Endothelial cell of umbilical vein (primary cell): ENCODE data around the gene PET100. TPM values are rescaled to one million over a fixed set of nuclear protein-coding genes. Genes with fewer than 3 reads are reported as not detected.

ENCODE experiments used
- BruUV-seq: library from RNA; stranded (reverse); fragments of 400-500 nt; replicated peaks from 2 replicates; lab custom pipeline; 2021; lab: Mats Ljungman, UMichigan
- CTCF ChIA-PET: fragments of 300-600, 350-600 bp; sonication (Branson Sonifier 250); formaldehyde crosslinking; loops from one replicate; lab custom pipeline; 2021; ENCODE audit warnings: antibody characterized with exemption, inconsistent platforms; lab: Charles Lee
- POLR2A ChIA-PET: fragments of 300-600, 350-600 bp; sonication (Branson Sonifier 250); formaldehyde crosslinking; loops from one replicate; lab custom pipeline; 2021; ENCODE audit warnings: antibody characterized with exemption, inconsistent platforms; lab: Charles Lee
- DNase-seq: peaks from one replicate; pipeline ENCODE4 v3.0.0-alpha.2; 2011; ENCODE audit warnings: low read depth, low spot score
- FAIRE-seq: peaks from 2 replicates; lab custom pipeline; 2011; peaks lifted over from hg19 to GRCh38; lab: Jason Lieb, UNC
- H2AFZ ChIP-seq: 2 replicates; pipeline ENCODE4 v1.6.0; 2012; ENCODE audit warnings: low read depth, low read length, control low read depth, inconsistent platforms
- H3K27ac ChIP-seq: 2 replicates; pipeline ENCODE4 v1.5.1; 2011; ENCODE audit warnings: low read depth, mild to moderate bottlenecking, control low read depth, low read length, moderate library complexity; ENCODE audit not compliant: insufficient read depth
- H3K27me3 ChIP-seq, 2 experiments: 2 replicates each; pipeline versions ENCODE4 v1.6.0 to v1.6.1; 2011; ENCODE audit warnings: low read length in 2 of 2, mixed read lengths in 1 of 2; ENCODE audit not compliant: control insufficient read depth in 2 of 2, insufficient read depth in 2 of 2
- H3K36me3 ChIP-seq, 2 experiments: 2 replicates in 1 of 2; 3 replicates in 1 of 2; pipeline ENCODE4 v1.5.1; 2011; ENCODE audit warnings: low read length in 2 of 2, mild to moderate bottlenecking in 1 of 2, moderate library complexity in 1 of 2; ENCODE audit not compliant: control insufficient read depth in 2 of 2, insufficient read depth in 2 of 2; ENCODE audit errors: extremely low read depth in 1 of 2
- H3K4me1 ChIP-seq: 3 replicates; pipeline ENCODE4 v1.5.1; 2011; ENCODE audit warnings: mild to moderate bottlenecking, low read length; ENCODE audit not compliant: control insufficient read depth, insufficient read depth; ENCODE audit errors: extremely low read depth
- H3K4me2 ChIP-seq: 2 replicates; pipeline ENCODE4 v1.6.1; 2011; ENCODE audit warnings: low read length, control low read depth, mixed read lengths; ENCODE audit not compliant: insufficient read depth
- H3K4me3 ChIP-seq, 3 experiments: fragments of 200-600 bp in 1 of 3; sonication (generic), shearing (Covaris generic) in 1 of 3; replicated peaks in 1 of 3; 2 replicates each; pipeline ENCODE4 v1.5.1; 2011 to 2016; ENCODE audit warnings: control low read depth in 3 of 3, low read length in 3 of 3, mild to moderate bottlenecking in 2 of 3, inconsistent platforms in 1 of 3, low read depth in 1 of 3, moderate library complexity in 1 of 3; ENCODE audit not compliant: insufficient read depth in 1 of 3
- H3K79me2 ChIP-seq: 2 replicates; pipeline ENCODE4 v1.6.0; 2012; ENCODE audit warnings: low read length, inconsistent platforms; ENCODE audit not compliant: control insufficient read depth, insufficient read depth
- H3K9ac ChIP-seq: replicated peaks from 2 replicates; pipeline ENCODE3; 2011; ENCODE audit warnings: low read length, control low read depth; ENCODE audit not compliant: insufficient read depth; ENCODE audit errors: extremely low read depth
- H3K9me1 ChIP-seq: replicated peaks from 3 replicates; pipeline ENCODE4 v1.6.0; 2011; ENCODE audit warnings: mild to moderate bottlenecking, low read length; ENCODE audit not compliant: control insufficient read depth, insufficient read depth; ENCODE audit errors: extremely low read depth
- H3K9me3 ChIP-seq: replicated peaks from 2 replicates; pipeline ENCODE4 v1.5.1; 2012; ENCODE audit warnings: low read length, inconsistent platforms; ENCODE audit not compliant: control insufficient read depth, insufficient read depth
- H4K20me1 ChIP-seq: replicated peaks from 2 replicates; pipeline ENCODE3; 2011; ENCODE audit warnings: mild to moderate bottlenecking, low read length; ENCODE audit not compliant: control insufficient read depth, insufficient read depth; ENCODE audit errors: extremely low read depth
- FOS ChIP-seq: IDR thresholded peaks from 2 replicates; pipeline ENCODE4 v1.6.1; 2011; ENCODE audit warnings: mild to moderate bottlenecking, low read length, moderate library complexity, borderline replicate concordance; ENCODE audit not compliant: insufficient read depth
- GATA2 ChIP-seq: IDR thresholded peaks from 2 replicates; pipeline ENCODE4 v1.7.0; 2011; ENCODE audit warnings: low read depth, mild to moderate bottlenecking, moderate library complexity, mixed read lengths, low read length; ENCODE audit not compliant: insufficient read length, insufficient read depth
- JUN ChIP-seq: IDR thresholded peaks from 2 replicates; pipeline ENCODE4 v1.6.1; 2011; ENCODE audit warnings: borderline replicate concordance, low read depth; ENCODE audit not compliant: insufficient read length, insufficient read depth
- MYC ChIP-seq: IDR thresholded peaks from one replicate; pipeline ENCODE4 v1.6.1; 2011; ENCODE audit warnings: mild to moderate bottlenecking, low read depth, low read length
- POLR2A ChIP-seq: IDR thresholded peaks from 2 replicates; pipeline ENCODE4 v1.6.1; 2012; ENCODE audit warnings: low read depth, mild to moderate bottlenecking, control low read depth, low read length
- dilution Hi-C: fragments of 300-500 bp; cut with MboI; formaldehyde crosslinking; loops from one replicate; pipeline ENCODE4 v1.15.0; 2019; ENCODE audit warnings: low sequenced_read_pairs; ENCODE audit not compliant: extremely low pct_ligation_motif_present
- intact Hi-C: fragments of 100-400 bp; cut with micrococcal nuclease; formaldehyde crosslinking; loops from one replicate; pipeline ENCODE4 v1.10.0; 2022
- polyA plus RNA-seq, 4 experiments: library from polyadenylated mRNA; depleted of rRNA in 3 of 4; stranded (reverse) in 3 of 4; unstranded in 1 of 4; fragments of >200 nt; gene quantifications; 2 replicates each; pipeline versions ENCODE4 v1.2.1 to v1.2.3, GENCODE V29; 2011 to 2012; ENCODE audit warnings: missing spikeins in 1 of 4
- total RNA-seq: library from RNA; stranded (reverse); gene quantifications from 2 replicates; pipeline ENCODE4 v1.2.3, GENCODE V29; 2021
- TF ChIP-seq, protein P1 (sequence below): IDR thresholded peaks from 2 replicates; pipeline ENCODE4 v1.6.1; 2011; ENCODE audit not compliant: insufficient read depth, insufficient read length

PET100 gene
- total and polyA plus RNA-seq, 2 donors (not counting 3 experiments of a cell fraction or from before 2014, with no cell fraction given), result 55.0 to 172 TPM

DNA sequence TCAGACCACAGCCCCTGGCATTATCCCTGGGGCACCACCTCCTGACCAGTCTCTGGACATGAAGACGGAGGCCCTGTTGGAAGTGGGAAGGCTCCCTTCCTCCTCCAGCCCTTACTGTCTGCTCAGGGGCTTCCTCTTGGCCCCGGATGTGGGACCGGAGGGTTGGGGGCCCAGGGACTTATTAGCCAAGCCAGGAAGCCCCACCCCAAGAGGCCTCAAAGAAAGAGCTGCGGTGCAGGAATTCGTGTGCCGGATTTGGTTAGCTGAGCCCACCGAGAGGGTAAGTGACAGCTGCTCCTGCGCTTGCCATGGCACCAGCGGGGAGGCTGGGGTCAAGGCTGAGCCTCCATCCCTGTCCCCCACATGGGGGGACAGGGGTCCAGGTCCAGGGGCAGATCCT, 39.2 kb downstream of the PET100 start, which contains the start of gene RETN:
Gene RETN, plus strand, starts transcription at position 208 of the 400 bp plus-strand sequence. CDS start 278 bp downstream, outside the sequence.
- TF ChIP-seq POLR2A (no peak), JUN (no peak)
- TF ChIP-seq, protein P1, sequence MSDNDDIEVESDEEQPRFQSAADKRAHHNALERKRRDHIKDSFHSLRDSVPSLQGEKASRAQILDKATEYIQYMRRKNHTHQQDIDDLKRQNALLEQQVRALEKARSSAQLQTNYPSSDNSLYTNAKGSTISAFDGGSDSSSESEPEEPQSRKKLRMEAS, result no peak
- Histone ChIP-seq H2AFZ (no peak within 1 kb of the TSS), H3K27ac (no peak within 1 kb of the TSS), H4K20me1 (no peaks in the 10 kb centered on the region), H3K27me3 (peaks cover 9 to 13% of the 10 kb centered on the region in 2 experiments), H3K9me1 (no peaks in the 10 kb centered on the region), H3K36me3 (no peaks in the 10 kb centered on the region), H3K4me1 (no peaks in the 10 kb centered on the region), H3K79me2 (no peaks in the 10 kb centered on the region), H3K4me2 (no peak within 1 kb of the TSS), H3K4me3 (no peak within 1 kb of the TSS), H3K9me3 (no peaks in the 10 kb centered on the region), H3K9ac (no peak within 1 kb of the TSS)
- CTCF ChIA-PET, result interaction anchor here (0.9 to 4.8 kb wide), 2 partner anchors 12 to 13 kb away, joined by 4 to 27 read pairs; partner anchors contain the start of gene TRAPPC5
- no peak for DNase-seq
- POLR2A ChIA-PET, result no interaction called here
- BruUV-seq, result no TSS peak
- dilution Hi-C loops (no loop called here), intact Hi-C loops (no loop called here)
- FAIRE-seq, result no peak

DNA sequence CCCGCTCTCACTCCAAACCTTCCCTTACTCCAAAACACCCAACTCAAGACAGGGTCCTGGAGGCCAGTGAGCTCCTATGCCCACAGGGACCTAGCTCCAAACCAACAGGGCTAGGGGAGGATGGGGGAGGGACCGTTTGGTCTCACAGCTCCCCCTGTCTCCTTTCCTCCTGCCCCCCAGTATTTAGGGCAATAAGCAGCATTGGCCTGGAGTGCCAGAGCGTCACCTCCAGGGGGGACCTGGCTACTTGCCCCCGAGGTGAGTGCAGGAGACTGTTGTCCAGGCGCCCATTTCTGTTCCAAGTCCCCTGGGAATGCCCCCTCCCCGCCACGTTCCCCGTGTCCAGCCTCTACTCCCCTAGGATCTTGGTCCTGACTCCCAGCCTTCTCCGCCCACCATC, 40.0 kb downstream of the PET100 start:
- no peaks in the 10 kb centered on the region for H3K9me1 ChIP-seq
- H3K27me3 ChIP-seq, result peaks cover 9 to 13% of the 10 kb centered on the region in 2 experiments
- no peaks in the 10 kb centered on the region for H3K4me1 ChIP-seq
- intact Hi-C loops (no loop called here), dilution Hi-C loops (no loop called here)
- no TSS peak for BruUV-seq
- no peak overlapping the region for H2AFZ ChIP-seq
- H3K4me3 ChIP-seq, result no peak overlapping the region
- no peak for DNase-seq
- H3K4me2 ChIP-seq, result no peak overlapping the region
- POLR2A ChIA-PET, result no interaction called here
- no peaks in the 10 kb centered on the region for H3K9me3 ChIP-seq
- FAIRE-seq, result no peak
- no peaks in the 10 kb centered on the region for H4K20me1 ChIP-seq
- TF ChIP-seq GATA2, result no peak
- TF ChIP-seq POLR2A, result no peak
- no peak for TF ChIP-seq MYC
- TF ChIP-seq FOS, result no peak
- TF ChIP-seq, protein P1, result no peak
- TF ChIP-seq JUN, result no peak
- H3K27ac ChIP-seq, result no peak overlapping the region
- H3K79me2 ChIP-seq, result no peaks in the 10 kb centered on the region
- H3K9ac ChIP-seq, result no peak overlapping the region
- H3K36me3 ChIP-seq, result no peaks in the 10 kb centered on the region
- CTCF ChIA-PET, result interaction anchor here (1.6 to 4.8 kb wide), 2 partner anchors 11 to 101 kb away, joined by 8 to 27 read pairs; partner anchors contain the start of gene TRAPPC5
